ENCODE measurements around the gene SLC38A3. TPM values are rescaled to one million over a fixed set of nuclear protein-coding genes. Genes with fewer than 3 reads are reported as not detected.
"Not testable (repeated sequence)": the region's sequence is repeated elsewhere in the genome, so short reads cannot be mapped to it uniquely, and the experiment has no call there.

SLC38A3 gene
- total RNA-seq, 4 donors from 2014 or later = 0.62 TPM; not detected in 3

GRCh38 chr3:50242851-50243542 lies 37.9 kb downstream of the SLC38A3 start:
- 42 to 49% methylated on average over 14 of the region's 14 CpGs for WGBS, 2 donors
- peak; percentile 69 to 93 for DNase-seq (ENCODE audit: low spot score in 2 of 2)
- intact Hi-C loops (cut with DNase I; ENCODE audit: low total_unique reads) = no loop called here
- TF ChIP-seq POLR2A (IDR thresholded peaks at IDR 0.05) = no peak
- TF ChIP-seq, protein P1, sequence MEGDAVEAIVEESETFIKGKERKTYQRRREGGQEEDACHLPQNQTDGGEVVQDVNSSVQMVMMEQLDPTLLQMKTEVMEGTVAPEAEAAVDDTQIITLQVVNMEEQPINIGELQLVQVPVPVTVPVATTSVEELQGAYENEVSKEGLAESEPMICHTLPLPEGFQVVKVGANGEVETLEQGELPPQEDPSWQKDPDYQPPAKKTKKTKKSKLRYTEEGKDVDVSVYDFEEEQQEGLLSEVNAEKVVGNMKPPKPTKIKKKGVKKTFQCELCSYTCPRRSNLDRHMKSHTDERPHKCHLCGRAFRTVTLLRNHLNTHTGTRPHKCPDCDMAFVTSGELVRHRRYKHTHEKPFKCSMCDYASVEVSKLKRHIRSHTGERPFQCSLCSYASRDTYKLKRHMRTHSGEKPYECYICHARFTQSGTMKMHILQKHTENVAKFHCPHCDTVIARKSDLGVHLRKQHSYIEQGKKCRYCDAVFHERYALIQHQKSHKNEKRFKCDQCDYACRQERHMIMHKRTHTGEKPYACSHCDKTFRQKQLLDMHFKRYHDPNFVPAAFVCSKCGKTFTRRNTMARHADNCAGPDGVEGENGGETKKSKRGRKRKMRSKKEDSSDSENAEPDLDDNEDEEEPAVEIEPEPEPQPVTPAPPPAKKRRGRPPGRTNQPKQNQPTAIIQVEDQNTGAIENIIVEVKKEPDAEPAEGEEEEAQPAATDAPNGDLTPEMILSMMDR (IDR thresholded peaks at IDR 0.05) = no peak
- no peak overlapping the region for H3K4me3 ChIP-seq (ENCODE audit: low read depth, poor library complexity, severe bottlenecking)

GRCh38 chr3:50243543-50243895 lies 38.4 kb downstream of the SLC38A3 start:
- no peak overlapping the region for H3K4me3 ChIP-seq (ENCODE audit: low read depth, poor library complexity, severe bottlenecking)
- intact Hi-C loops (cut with DNase I; ENCODE audit: low total_unique reads) = no loop called here
- no peak for TF ChIP-seq POLR2A (IDR thresholded peaks at IDR 0.05)
- TF ChIP-seq, protein P1 (IDR thresholded peaks at IDR 0.05) = no peak
- DNase-seq (ENCODE audit: low spot score in 2 of 2) = no peak
- WGBS, 2 donors = 63 to 69% methylated on average over 4 of the region's 4 CpGs

DNA sequence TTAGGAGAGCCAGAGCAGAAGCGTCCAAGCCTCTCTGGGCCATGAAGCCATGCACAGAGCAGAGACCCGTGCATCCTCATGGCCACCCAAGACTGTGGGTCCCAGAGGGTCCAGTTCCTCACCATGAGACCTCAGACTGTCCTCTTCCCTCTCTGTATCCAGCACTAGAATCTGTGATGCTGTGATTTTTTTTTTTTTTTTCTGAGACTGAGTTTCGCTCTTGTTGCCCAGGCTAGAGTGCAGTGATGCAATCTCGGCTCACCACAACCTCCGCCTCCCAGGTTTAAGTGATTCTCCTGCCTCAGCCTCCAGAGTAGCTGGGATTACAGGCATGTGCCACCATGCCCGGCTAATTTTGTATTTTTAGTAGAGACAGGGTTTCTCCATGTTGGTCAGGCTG lies 39.7 kb downstream of the SLC38A3 start:
- intact Hi-C loops (cut with DNase I; ENCODE audit: low total_unique reads); DNase-seq (ENCODE audit: low spot score in 2 of 2); H3K4me3 ChIP-seq (ENCODE audit: low read depth, poor library complexity, severe bottlenecking): not testable (repeated sequence)
- 66 to 78% methylated on average over 6 of the region's 6 CpGs for WGBS, 2 donors

DNA sequence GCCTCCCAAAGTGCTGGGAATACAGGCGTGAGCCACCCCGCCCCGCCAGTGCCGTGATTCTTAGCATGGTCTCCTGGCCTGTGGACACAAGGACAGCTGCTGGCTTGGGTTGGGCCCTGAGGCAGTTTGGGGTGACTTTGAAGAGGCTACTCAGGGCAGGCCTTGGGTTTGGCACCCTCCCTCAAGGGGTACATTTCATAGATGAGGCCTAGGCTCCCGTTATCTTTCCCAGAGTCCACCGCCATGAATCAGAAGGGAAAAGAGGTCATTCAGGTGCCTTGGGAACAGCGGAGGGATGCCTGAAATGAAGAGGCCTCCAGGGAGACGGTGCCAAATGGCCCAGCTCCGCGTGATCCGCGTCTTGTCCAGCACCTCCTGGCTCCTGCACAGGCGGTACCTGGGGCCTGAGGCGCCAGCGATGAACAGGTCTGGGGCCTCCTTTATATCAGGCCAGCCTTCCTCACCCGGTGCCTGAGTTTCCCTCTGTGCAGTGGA lies 40.2 kb downstream of the SLC38A3 start:
- TF ChIP-seq, protein P1 (IDR thresholded peaks at IDR 0.05) = no peak
- no peak for TF ChIP-seq POLR2A (IDR thresholded peaks at IDR 0.05)
- no peak for DNase-seq (ENCODE audit: low spot score in 2 of 2)
- intact Hi-C loops (cut with DNase I; ENCODE audit: low total_unique reads) = no loop called here
- H3K4me3 ChIP-seq (ENCODE audit: low read depth, poor library complexity, severe bottlenecking) = no peak overlapping the region
- WGBS, 2 donors = 60 to 70% methylated on average over 16 of the region's 16 CpGs

DNA sequence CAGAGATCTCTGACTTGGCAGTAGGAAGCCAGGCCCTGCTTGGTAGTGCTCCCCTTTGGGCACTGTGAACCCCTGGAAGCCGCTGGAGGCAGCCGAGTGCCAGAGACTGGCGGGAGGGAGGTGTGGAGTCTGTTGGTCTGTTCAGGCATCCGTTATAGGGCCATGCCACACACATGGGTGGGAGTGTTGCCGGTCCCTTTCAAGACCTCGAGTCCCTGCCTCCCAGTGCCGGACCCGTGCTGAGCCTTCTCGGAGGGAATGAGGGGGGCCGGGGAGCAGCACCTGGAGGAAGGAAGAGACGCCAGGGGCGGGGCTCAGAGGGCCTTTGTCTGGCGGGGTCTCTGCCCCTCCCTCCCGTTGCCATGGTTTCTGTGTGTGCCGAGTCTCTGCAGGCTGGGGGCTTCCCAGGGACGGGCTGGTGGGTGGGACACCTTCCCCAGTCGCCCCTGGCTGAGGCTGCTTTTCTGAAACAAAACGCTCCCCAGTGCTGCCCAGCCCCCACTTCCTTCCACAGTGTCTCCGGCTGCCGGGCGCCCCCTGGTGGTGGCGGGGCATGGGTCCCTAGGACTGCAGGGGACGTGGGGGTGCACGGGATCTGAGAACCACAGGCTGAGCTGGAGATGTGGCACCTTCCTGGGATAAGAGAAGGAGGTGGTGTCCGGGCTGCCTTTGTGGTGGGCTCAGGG lies 40.9 kb downstream of the SLC38A3 start:
- 1 to 3% methylated on average over 10 to 19 of the region's 25 CpGs for WGBS, 2 donors
- intact Hi-C loops (cut with DNase I; ENCODE audit: low total_unique reads) = no loop called here
- TF ChIP-seq, protein P1 (IDR thresholded peaks at IDR 0.05) = peak in 1 of 3 donors; percentile 97
- TF ChIP-seq POLR2A (IDR thresholded peaks at IDR 0.05) = no peak
- H3K4me3 ChIP-seq (ENCODE audit: low read depth, poor library complexity, severe bottlenecking) = no peak overlapping the region
- peak; percentile 88 to 99 for DNase-seq (ENCODE audit: low spot score in 2 of 2)

GRCh38 chr3:50246517-50246954 lies 41.5 kb downstream of the SLC38A3 start:
- TF ChIP-seq POLR2A (IDR thresholded peaks at IDR 0.05) = no peak
- TF ChIP-seq, protein P1 (IDR thresholded peaks at IDR 0.05) = no peak
- H3K4me3 ChIP-seq (ENCODE audit: low read depth, poor library complexity, severe bottlenecking) = no peak overlapping the region
- 15 to 20% methylated on average over 8 to 10 of the region's 10 CpGs for WGBS, 2 donors
- intact Hi-C loops (cut with DNase I; ENCODE audit: low total_unique reads) = no loop called here
- peak in 1 of 2 donors; percentile 47 for DNase-seq (ENCODE audit: low spot score in 2 of 2)
